Spleen (tissue), 11 donors: ENCODE results near the gene CD248. TPM values are rescaled to one million over a fixed set of nuclear protein-coding genes. Genes with fewer than 3 reads are reported as not detected.

Source experiments
- DNase-seq: peaks from one replicate; pipeline ENCODE4 v3.0.0-alpha.2; 2020
- H3K27ac ChIP-seq, 8 donors: fragments of 200-600 bp; sonication (generic) in 7 of 8; 1 replicate in 4 of 8; 2 replicates in 4 of 8; pipeline versions ENCODE4 v1.5.0 to v1.8.0; 2016 to 2021; ENCODE audit warnings: inconsistent platforms in 4 of 8, mild to moderate bottlenecking in 4 of 8, moderate library complexity in 1 of 8
- H3K27me3 ChIP-seq, 7 donors: fragments of 200-600 bp; sonication (generic) in 6 of 7; replicated peaks in 1 of 7; 1 replicate in 4 of 7; 2 replicates in 3 of 7; pipeline versions ENCODE4 v1.5.0 to v1.8.0; 2016 to 2021; ENCODE audit warnings: inconsistent platforms in 3 of 7, mild to moderate bottlenecking in 1 of 7
- H3K36me3 ChIP-seq, 6 donors: fragments of 200-600 bp; sonication (generic) in 5 of 6; 1 replicate in 4 of 6; 2 replicates in 2 of 6; pipeline versions ENCODE4 v1.5.0 to v1.8.0; 2016 to 2021; ENCODE audit warnings: inconsistent platforms in 2 of 6
- H3K4me1 ChIP-seq, 6 donors: fragments of 200-600 bp; sonication (generic) in 5 of 6; 1 replicate in 3 of 6; 2 replicates in 3 of 6; pipeline versions ENCODE4 v1.5.0 to v1.8.0; 2016 to 2021; ENCODE audit warnings: inconsistent platforms in 3 of 6
- H3K4me3 ChIP-seq, 8 donors: fragments of 200-600 bp; sonication (generic) in 7 of 8; 1 replicate in 4 of 8; 2 replicates in 4 of 8; pipeline versions ENCODE4 v1.5.0 to v1.8.0; 2016 to 2021; ENCODE audit warnings: inconsistent platforms in 4 of 8, mild to moderate bottlenecking in 4 of 8, moderate library complexity in 2 of 8
- H3K9me3 ChIP-seq, 8 donors: fragments of 200-600 bp; sonication (generic) in 7 of 8; 1 replicate in 4 of 8; 2 replicates in 4 of 8; pipeline versions ENCODE4 v1.5.0 to v1.8.0; 2016 to 2021; ENCODE audit warnings: inconsistent platforms in 4 of 8
- CTCF ChIP-seq, 11 experiments: fragments of 200-600 bp in 7 of 11; fragments of 450-650 bp in 4 of 11; sonication (generic) in 4 of 11; IDR thresholded peaks in 8 of 11; conservative IDR thresholded peaks in 3 of 11; 1 replicate in 7 of 11; 2 replicates in 4 of 11; pipeline versions ENCODE4 v1.4.0 to v1.8.0; 2016 to 2021; ENCODE audit warnings: antibody characterized with exemption in 11 of 11, inconsistent platforms in 4 of 11, mild to moderate bottlenecking in 1 of 11
- POLR2A ChIP-seq, 3 donors: fragments of 450-650 bp; IDR thresholded peaks; one replicate each; pipeline ENCODE4 v1.5.1; 2017; ENCODE audit warnings: antibody characterized with exemption in 3 of 3, mild to moderate bottlenecking in 1 of 3
- POLR2AphosphoS5 ChIP-seq, 3 donors: sonication (generic); formaldehyde crosslinking; IDR thresholded peaks; one replicate each; pipeline ENCODE4 v1.5.1; 2017; ENCODE audit warnings: antibody characterized with exemption in 3 of 3
- WGBS, 5 donors: extraction: QIAGEN DNeasy Blood & Tissue Kit in 3 of 5; methylation state at CpG; one replicate each; pipeline versions ENCODE4 v1.1.5 to v1.1.7; 2013 to 2018; 5-methylcytosine and 5-hydroxymethylcytosine counted together
- intact Hi-C: fragments of 100-400 bp; cut with DNase I; formaldehyde crosslinking; loops from one replicate; pipeline ENCODE4 v1.15.0; 2023; ENCODE audit warnings: low total_unique reads
- polyA plus RNA-seq, 3 donors: library from polyadenylated mRNA; stranded (reverse); fragments of 200-250 nt; gene quantifications; one replicate each; pipeline ENCODE4 v1.2.1, GENCODE V29; 2013
- total RNA-seq, 7 donors: library from RNA; depleted of rRNA in 3 of 7; stranded (reverse); fragments of >200 nt in 3 of 7; fragmentation: NEBNext Ultra II Directional in 4 of 7; extraction: Animal tissue kit (Norgen Biotek cat#: 25700) in 4 of 7; gene quantifications; one replicate each; pipeline versions ENCODE4 v1.1.0 to v1.2.1, GENCODE V29; 2016 to 2021
- donor health status: healthy with polysubstance abuse.
- donor health status: DM: no; HTN: no; CAD: no; lungs with moderate emphysema.
- donor health status: DM: no; HTN: no; CAD: no.
- donor health status: Bipolar disorder and iron deficiency.
- donor health status: healthy.
- donor health status: DM: no; HTN: no; CAD: no.
- donor health status: DM: yes; HTN: yes; CAD: no.

Gene CD248
- total and polyA plus RNA-seq, 10 donors = 1.7 to 15.7 (median 4.9) TPM

GRCh38 chr11:66284526-66285078, 32.2 kb downstream of the CD248 start:
- TF ChIP-seq POLR2A (IDR thresholded peaks at IDR 0.05) (no peak), CTCF (IDR thresholded peaks at IDR 0.05 in 8 of 11, conservative IDR thresholded peaks at IDR 0.05 in 3 of 11) (no peak), POLR2AphosphoS5 (IDR thresholded peaks at IDR 0.05) (no peak)
- Histone ChIP-seq H3K27ac (no peak overlapping the region), H3K4me1 (peaks cover 16 to 67% (median 38%) of the 10 kb centered on the region in 6 donors), H3K9me3 (no peaks in the 10 kb centered on the region), H3K27me3 (peaks cover 0 to 4% (median 0%) of the 10 kb centered on the region in 7 donors), H3K36me3 (peaks cover 0 to 27% (median 6%) of the 10 kb centered on the region in 6 donors), H3K4me3 (no peak overlapping the region)
- 89 to 94% (median 93%) methylated on average over 16 of the region's 16 CpGs for WGBS, 5 donors
- intact Hi-C loops = loop anchor here (5.0 kb wide), 1 partner anchor 62 kb away; no protein-coding TSS in a partner anchor
- no peak for DNase-seq

GRCh38 chr11:66283461-66284105, 33.3 kb downstream of the CD248 start:
- WGBS, 5 donors = 68 to 88% (median 86%) methylated on average over 2 to 14 of the region's 14 CpGs
- intact Hi-C loops = loop anchor here (5.0 kb wide), 1 partner anchor 61 kb away; no protein-coding TSS in a partner anchor
- Histone ChIP-seq H3K27ac (no peak overlapping the region), H3K27me3 (peaks cover 0 to 14% (median 0%) of the 10 kb centered on the region in 7 donors), H3K4me1 (peaks cover 15 to 72% (median 36%) of the 10 kb centered on the region in 6 donors), H3K36me3 (peaks cover 0 to 27% (median 6%) of the 10 kb centered on the region in 6 donors), H3K9me3 (no peaks in the 10 kb centered on the region), H3K4me3 (no peak overlapping the region)
- TF ChIP-seq CTCF (IDR thresholded peaks at IDR 0.05 in 8 of 11, conservative IDR thresholded peaks at IDR 0.05 in 3 of 11) = no peak
- no peak for TF ChIP-seq POLR2AphosphoS5 (IDR thresholded peaks at IDR 0.05)
- TF ChIP-seq POLR2A (IDR thresholded peaks at IDR 0.05) = no peak
- peak; percentile 75 for DNase-seq

GRCh38 chr11:66282468-66283455, 34.1 kb downstream of the CD248 start:
- Histone ChIP-seq H3K4me1 (peaks cover 8 to 69% (median 31%) of the 10 kb centered on the region in 6 donors), H3K27ac (peak overlapping the region in 4 of 8 donors; percentile 46 to 61 (median 50)), H3K4me3 (peak overlapping the region in 1 of 8 donors; percentile 39)

More at GRCh38 chr11:66282468-66283455, 34.1 kb downstream of the CD248 start:
- peaks cover 0 to 27% (median 6%) of the 10 kb centered on the region in 6 donors for H3K36me3 ChIP-seq
- DNase-seq = peak; percentile 100
- H3K27me3 ChIP-seq = peaks cover 0 to 17% (median 0%) of the 10 kb centered on the region in 7 donors
- WGBS, 5 donors = 14 to 32% (median 16%) methylated on average over 14 to 35 of the region's 35 CpGs
- intact Hi-C loops = loop anchor here (5.0 kb wide), 1 partner anchor 60 kb away; no protein-coding TSS in a partner anchor
- TF ChIP-seq POLR2AphosphoS5 (IDR thresholded peaks at IDR 0.05) (peak; percentile 76 to 90 (median 84)), CTCF (IDR thresholded peaks at IDR 0.05 in 8 of 11, conservative IDR thresholded peaks at IDR 0.05 in 3 of 11) (peak; percentile 97 to 99 (median 99)), POLR2A (IDR thresholded peaks at IDR 0.05) (no peak)
- H3K9me3 ChIP-seq = no peaks in the 10 kb centered on the region
